DOHH2 (cell line): Measurements from ENCODE around the gene IGF2.

Experiments used
- EZH2phosphoT487 ChIP-seq: fragments of 200-600 bp; sonication (generic); IDR thresholded peaks from 2 replicates; pipeline ENCODE4 v1.6.1; 2017; ENCODE audit warnings: borderline replicate concordance, mild to moderate bottlenecking, antibody characterized with exemption, low read length, moderate library complexity, mixed read lengths
- TF ChIP-seq, protein P1 (sequence below): fragments of 200-600 bp; sonication (generic); IDR thresholded peaks from one replicate; pipeline ENCODE4 v1.5.1; 2014; ENCODE audit warnings: antibody characterized with exemption, mild to moderate bottlenecking, low read depth, low read length; ENCODE audit not compliant: poor library complexity, severe bottlenecking

GRCh38 chr11:2088746-2089535, 50.2 kb downstream of the IGF2 start:
- TF ChIP-seq, protein P1, sequence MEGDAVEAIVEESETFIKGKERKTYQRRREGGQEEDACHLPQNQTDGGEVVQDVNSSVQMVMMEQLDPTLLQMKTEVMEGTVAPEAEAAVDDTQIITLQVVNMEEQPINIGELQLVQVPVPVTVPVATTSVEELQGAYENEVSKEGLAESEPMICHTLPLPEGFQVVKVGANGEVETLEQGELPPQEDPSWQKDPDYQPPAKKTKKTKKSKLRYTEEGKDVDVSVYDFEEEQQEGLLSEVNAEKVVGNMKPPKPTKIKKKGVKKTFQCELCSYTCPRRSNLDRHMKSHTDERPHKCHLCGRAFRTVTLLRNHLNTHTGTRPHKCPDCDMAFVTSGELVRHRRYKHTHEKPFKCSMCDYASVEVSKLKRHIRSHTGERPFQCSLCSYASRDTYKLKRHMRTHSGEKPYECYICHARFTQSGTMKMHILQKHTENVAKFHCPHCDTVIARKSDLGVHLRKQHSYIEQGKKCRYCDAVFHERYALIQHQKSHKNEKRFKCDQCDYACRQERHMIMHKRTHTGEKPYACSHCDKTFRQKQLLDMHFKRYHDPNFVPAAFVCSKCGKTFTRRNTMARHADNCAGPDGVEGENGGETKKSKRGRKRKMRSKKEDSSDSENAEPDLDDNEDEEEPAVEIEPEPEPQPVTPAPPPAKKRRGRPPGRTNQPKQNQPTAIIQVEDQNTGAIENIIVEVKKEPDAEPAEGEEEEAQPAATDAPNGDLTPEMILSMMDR: no peak
- no peak for TF ChIP-seq EZH2phosphoT487
